Gastrocnemius medialis (tissue), 4 donors: ENCODE results near the gene TDRD12. TPM values are rescaled to one million over a fixed set of nuclear protein-coding genes. Genes with fewer than 3 reads are reported as not detected.
A peak's percentile ranks its signal among the peaks of the same experiment; 100 is the strongest.

Experiments used
- ATAC-seq, 2 donors: fragments of 150-250 bp; one replicate each; pipeline ENCODE4 v1.9.1; 2016
- DNase-seq, 2 donors: peaks; one replicate each; pipeline ENCODE4 v3.0.0-alpha.2; 2019
- H3K27ac ChIP-seq, 4 donors: fragments of 200-600 bp; sonication (generic); 1 replicate in 1 of 4; 2 replicates in 3 of 4; pipeline ENCODE4 v1.5.1; 2016 to 2018; ENCODE audit warnings: mild to moderate bottlenecking in 2 of 4, moderate library complexity in 1 of 4
- H3K27me3 ChIP-seq, 3 donors: fragments of 200-600 bp; sonication (generic) in 2 of 3; 1 replicate in 1 of 3; 2 replicates in 2 of 3; pipeline versions ENCODE4 v1.5.1 to v1.6.0; 2016 to 2019; ENCODE audit warnings: mild to moderate bottlenecking in 1 of 3, moderate library complexity in 1 of 3
- H3K36me3 ChIP-seq, 2 donors: fragments of 200-600 bp; sonication (generic) in 1 of 2; one replicate each; pipeline ENCODE4 v1.5.1; 2017 to 2018
- H3K4me1 ChIP-seq, 2 donors: fragments of 200-600 bp; sonication (generic) in 1 of 2; one replicate each; pipeline ENCODE4 v1.5.1; 2016 to 2017; ENCODE audit warnings: mild to moderate bottlenecking in 2 of 2
- H3K4me3 ChIP-seq, 4 donors: fragments of 200-600 bp; sonication (generic) in 3 of 4; 1 replicate in 1 of 4; 2 replicates in 3 of 4; pipeline ENCODE4 v1.5.1; 2016 to 2019; ENCODE audit warnings: mild to moderate bottlenecking in 2 of 4
- H3K9me3 ChIP-seq, 3 donors: fragments of 200-600 bp; sonication (generic) in 2 of 3; 1 replicate in 1 of 3; 2 replicates in 2 of 3; pipeline ENCODE4 v1.5.1; 2016 to 2019
- POLR2A ChIP-seq, 2 donors: fragments of 450-650 bp; IDR thresholded peaks; one replicate each; pipeline ENCODE4 v1.6.1; 2017; ENCODE audit warnings: antibody characterized with exemption in 2 of 2, mild to moderate bottlenecking in 2 of 2, moderate library complexity in 2 of 2
- in situ Hi-C, 4 donors: fragments of 200-750 bp; cut with MboI; loops; one replicate each; pipeline versions ENCODE4 v1.15.0 to v1.8.0; 2017; ENCODE audit warnings: low sequenced_read_pairs in 4 of 4
- intact Hi-C: fragments of 100-400 bp; cut with DNase I; formaldehyde crosslinking; loops from one replicate; pipeline ENCODE4 v1.15.1; 2023; ENCODE audit warnings: low total_unique reads
- total RNA-seq, 4 donors: library from RNA; depleted of rRNA; stranded (reverse); fragments of >200 nt; gene quantifications; one replicate each; pipeline versions ENCODE4 v1.1.0 to v1.2.3, GENCODE V29; 2016
- TF ChIP-seq, protein P1 (sequence below), 5 experiments: fragments of 450-650 bp in 3 of 5; fragments of 200-600 bp in 2 of 5; sonication (generic) in 2 of 5; IDR thresholded peaks in 4 of 5; conservative IDR thresholded peaks in 1 of 5; 1 replicate in 4 of 5; 2 replicates in 1 of 5; pipeline ENCODE4 v1.5.1; 2016 to 2019; ENCODE audit warnings: antibody characterized with exemption in 5 of 5, mild to moderate bottlenecking in 3 of 5, moderate library complexity in 3 of 5

The TDRD12 gene, protein sequence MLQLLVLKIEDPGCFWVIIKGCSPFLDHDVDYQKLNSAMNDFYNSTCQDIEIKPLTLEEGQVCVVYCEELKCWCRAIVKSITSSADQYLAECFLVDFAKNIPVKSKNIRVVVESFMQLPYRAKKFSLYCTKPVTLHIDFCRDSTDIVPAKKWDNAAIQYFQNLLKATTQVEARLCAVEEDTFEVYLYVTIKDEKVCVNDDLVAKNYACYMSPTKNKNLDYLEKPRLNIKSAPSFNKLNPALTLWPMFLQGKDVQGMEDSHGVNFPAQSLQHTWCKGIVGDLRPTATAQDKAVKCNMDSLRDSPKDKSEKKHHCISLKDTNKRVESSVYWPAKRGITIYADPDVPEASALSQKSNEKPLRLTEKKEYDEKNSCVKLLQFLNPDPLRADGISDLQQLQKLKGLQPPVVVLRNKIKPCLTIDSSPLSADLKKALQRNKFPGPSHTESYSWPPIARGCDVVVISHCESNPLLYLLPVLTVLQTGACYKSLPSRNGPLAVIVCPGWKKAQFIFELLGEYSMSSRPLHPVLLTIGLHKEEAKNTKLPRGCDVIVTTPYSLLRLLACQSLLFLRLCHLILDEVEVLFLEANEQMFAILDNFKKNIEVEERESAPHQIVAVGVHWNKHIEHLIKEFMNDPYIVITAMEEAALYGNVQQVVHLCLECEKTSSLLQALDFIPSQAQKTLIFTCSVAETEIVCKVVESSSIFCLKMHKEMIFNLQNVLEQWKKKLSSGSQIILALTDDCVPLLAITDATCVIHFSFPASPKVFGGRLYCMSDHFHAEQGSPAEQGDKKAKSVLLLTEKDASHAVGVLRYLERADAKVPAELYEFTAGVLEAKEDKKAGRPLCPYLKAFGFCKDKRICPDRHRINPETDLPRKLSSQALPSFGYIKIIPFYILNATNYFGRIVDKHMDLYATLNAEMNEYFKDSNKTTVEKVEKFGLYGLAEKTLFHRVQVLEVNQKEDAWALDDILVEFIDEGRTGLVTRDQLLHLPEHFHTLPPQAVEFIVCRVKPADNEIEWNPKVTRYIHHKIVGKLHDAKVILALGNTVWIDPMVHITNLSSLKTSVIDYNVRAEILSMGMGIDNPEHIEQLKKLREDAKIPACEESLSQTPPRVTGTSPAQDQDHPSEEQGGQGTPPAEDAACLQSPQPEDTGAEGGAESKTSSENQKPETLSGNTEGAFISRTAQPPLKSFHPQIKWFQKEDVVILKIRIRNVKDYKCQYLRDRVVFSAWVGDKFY (N-terminal part only)
- 1 to 10 TPM in 1 of 4 donors, under 1 TPM in 3; 0.10 to 1.0 (median 0.37) TPM for total RNA-seq

DNA sequence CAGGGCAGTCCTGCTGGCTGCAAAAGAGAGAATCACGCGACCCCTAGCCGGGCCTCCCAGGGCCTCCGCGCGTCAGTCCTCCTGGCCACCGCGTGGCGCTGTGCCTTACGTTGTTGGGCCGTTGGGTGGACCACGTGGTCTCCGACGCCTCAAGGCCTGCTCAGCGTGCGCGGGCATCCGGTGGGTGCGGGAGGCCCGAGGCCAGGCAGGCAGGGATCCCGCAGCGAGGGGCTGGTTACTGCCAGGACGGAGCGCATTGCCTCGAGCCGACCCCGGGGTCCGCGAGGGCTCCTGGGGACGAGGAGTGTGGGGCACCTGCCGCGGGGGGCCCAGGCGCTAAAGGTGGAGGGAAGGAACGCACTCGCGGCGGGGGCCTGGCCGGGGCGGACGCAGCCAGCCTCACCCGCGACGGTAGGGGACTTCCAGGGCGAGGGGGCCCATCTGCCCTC is at the start of gene TDRD12:
Gene TDRD12, plus strand, starts transcription at position 157 of the 449 bp plus-strand sequence. CDS start 306 bp downstream, outside the sequence.
- intact Hi-C loops, result no loop called here
- Histone ChIP-seq H3K9me3 (no peaks in the 10 kb centered on the region), H3K4me3 (no peak within 1 kb of the TSS), H3K27ac (no peak within 1 kb of the TSS), H3K4me1 (no peaks in the 10 kb centered on the region), H3K27me3 (no peaks in the 10 kb centered on the region), H3K36me3 (peaks cover 0 to 11% of the 10 kb centered on the region in 2 donors)
- TF ChIP-seq, protein P1, sequence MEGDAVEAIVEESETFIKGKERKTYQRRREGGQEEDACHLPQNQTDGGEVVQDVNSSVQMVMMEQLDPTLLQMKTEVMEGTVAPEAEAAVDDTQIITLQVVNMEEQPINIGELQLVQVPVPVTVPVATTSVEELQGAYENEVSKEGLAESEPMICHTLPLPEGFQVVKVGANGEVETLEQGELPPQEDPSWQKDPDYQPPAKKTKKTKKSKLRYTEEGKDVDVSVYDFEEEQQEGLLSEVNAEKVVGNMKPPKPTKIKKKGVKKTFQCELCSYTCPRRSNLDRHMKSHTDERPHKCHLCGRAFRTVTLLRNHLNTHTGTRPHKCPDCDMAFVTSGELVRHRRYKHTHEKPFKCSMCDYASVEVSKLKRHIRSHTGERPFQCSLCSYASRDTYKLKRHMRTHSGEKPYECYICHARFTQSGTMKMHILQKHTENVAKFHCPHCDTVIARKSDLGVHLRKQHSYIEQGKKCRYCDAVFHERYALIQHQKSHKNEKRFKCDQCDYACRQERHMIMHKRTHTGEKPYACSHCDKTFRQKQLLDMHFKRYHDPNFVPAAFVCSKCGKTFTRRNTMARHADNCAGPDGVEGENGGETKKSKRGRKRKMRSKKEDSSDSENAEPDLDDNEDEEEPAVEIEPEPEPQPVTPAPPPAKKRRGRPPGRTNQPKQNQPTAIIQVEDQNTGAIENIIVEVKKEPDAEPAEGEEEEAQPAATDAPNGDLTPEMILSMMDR (IDR thresholded peaks at IDR 0.05 in 4 of 5, conservative IDR thresholded peaks at IDR 0.05 in 1 of 5), result no peak
- no peak for TF ChIP-seq POLR2A (IDR thresholded peaks at IDR 0.05)
- ATAC-seq, result no peak
- DNase-seq, result no peak
- in situ Hi-C loops, result no loop called here

DNA sequence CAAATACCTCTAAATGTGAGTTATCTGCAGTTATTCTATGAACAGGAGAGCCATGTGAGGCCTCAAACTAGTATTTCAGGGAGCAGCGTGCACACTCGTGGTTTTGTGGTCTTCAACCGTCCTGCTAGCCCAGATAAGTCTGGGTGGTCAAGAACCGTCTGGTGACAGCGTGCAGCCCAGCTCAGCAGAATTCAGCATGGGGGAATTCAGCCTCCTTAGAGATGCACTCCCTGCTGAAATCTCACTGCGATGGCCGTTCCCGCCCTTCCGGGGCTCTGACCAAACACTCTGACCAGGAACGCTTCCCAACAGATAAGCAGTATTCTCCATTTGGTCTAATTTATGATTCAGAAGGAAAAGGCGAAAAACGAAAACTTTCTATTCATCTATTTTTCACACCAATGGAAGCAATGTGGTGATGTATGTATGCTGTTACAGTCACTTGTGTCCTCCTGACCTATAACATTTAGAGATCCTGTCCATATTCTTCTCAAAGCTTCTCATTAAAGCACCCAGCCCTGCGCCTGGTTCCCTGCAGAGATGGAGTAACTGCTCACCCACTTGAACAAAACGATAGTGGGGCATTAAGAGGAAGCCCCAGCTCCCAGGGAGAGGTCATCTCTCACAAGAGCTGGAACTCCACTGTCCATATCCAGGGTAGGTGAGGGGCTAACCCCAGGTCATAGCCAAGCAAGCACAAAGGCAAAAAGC is 47.5 kb upstream of the TDRD12 start:
- no peak overlapping the region for H3K4me3 ChIP-seq
- peaks cover 0 to 2% (median 0%) of the 10 kb centered on the region in 3 donors for H3K27me3 ChIP-seq
- no peaks in the 10 kb centered on the region for H3K36me3 ChIP-seq
- H3K4me1 ChIP-seq, result peaks cover 51 to 53% of the 10 kb centered on the region in 2 donors
- DNase-seq (no peak), ATAC-seq (no peak)
- in situ Hi-C loops, result no loop called here
- no peak for TF ChIP-seq POLR2A (IDR thresholded peaks at IDR 0.05)
- TF ChIP-seq, protein P1 (IDR thresholded peaks at IDR 0.05 in 4 of 5, conservative IDR thresholded peaks at IDR 0.05 in 1 of 5), result no peak
- intact Hi-C loops, result no loop called here
- H3K27ac ChIP-seq, result peak overlapping the region; percentile 88 to 97 (median 94)
- H3K9me3 ChIP-seq, result no peaks in the 10 kb centered on the region

DNA sequence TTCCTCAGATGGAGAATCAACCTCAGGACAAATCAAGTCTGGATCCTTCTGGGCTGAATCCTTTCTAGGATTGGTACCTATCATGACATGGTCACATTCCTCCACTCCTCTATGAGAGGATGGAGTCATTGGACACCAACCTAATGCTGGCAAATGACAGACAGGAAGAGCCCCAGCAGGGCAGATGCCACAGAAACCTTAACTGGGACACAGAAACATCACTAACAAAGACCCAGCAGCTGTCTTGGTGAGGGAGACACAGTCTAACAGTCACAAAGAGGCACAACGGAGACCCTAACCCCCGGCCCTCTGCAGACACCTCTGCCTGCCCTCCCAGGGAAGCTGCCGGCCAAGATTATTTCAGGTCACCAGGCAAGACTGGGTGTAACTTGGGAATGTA is 46.7 kb upstream of the TDRD12 start:
- no peak overlapping the region for H3K4me3 ChIP-seq
- TF ChIP-seq, protein P1 (IDR thresholded peaks at IDR 0.05 in 4 of 5, conservative IDR thresholded peaks at IDR 0.05 in 1 of 5), result no peak
- no peak for TF ChIP-seq POLR2A (IDR thresholded peaks at IDR 0.05)
- intact Hi-C loops, result no loop called here
- peak overlapping the region; percentile 88 to 97 (median 94) for H3K27ac ChIP-seq
- in situ Hi-C loops, result no loop called here
- DNase-seq (no peak), ATAC-seq (no peak)
- H3K36me3 ChIP-seq, result no peaks in the 10 kb centered on the region
- peaks cover 0 to 2% (median 0%) of the 10 kb centered on the region in 3 donors for H3K27me3 ChIP-seq
- no peaks in the 10 kb centered on the region for H3K9me3 ChIP-seq
- H3K4me1 ChIP-seq, result peaks cover 48 to 56% of the 10 kb centered on the region in 2 donors

DNA sequence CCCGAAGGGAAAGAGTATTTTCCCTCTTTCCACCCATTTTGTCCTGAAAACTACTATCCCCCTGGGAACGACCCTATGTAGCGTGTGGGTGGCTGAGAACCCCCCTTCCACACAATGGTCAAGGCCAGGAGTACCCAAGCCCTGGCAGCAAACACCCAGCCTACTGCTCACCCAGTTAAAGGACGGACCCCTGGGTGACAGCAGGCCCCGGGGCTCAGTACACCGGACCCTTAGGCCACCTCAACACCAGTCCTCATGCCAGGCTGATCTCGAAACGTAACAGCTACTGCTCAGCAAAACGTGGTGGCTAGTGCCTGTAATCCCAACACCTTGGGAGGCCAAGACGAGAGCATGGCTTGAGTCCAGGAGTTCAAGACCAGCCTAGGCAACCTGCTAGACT is 46.0 kb upstream of the TDRD12 start:
- no peak for ATAC-seq
- no peak for DNase-seq
- no peaks in the 10 kb centered on the region for H3K9me3 ChIP-seq
- in situ Hi-C loops (no loop called here), intact Hi-C loops (no loop called here)
- no peaks in the 10 kb centered on the region for H3K36me3 ChIP-seq
- TF ChIP-seq POLR2A (IDR thresholded peaks at IDR 0.05), result no peak
- H3K27ac ChIP-seq, result peak overlapping the region; percentile 88 to 97 (median 94)
- peak overlapping the region; percentile 69 to 95 (median 82) for H3K4me3 ChIP-seq
- peaks cover 0 to 2% (median 0%) of the 10 kb centered on the region in 3 donors for H3K27me3 ChIP-seq
- H3K4me1 ChIP-seq, result peaks cover 43 to 57% of the 10 kb centered on the region in 2 donors
